Measurements from ENCODE around the gene ARMC7. TPM values are rescaled to one million over a fixed set of nuclear protein-coding genes. Genes with fewer than 3 reads are reported as not detected.
"Not testable (repeated sequence)": the region's sequence is repeated elsewhere in the genome, so short reads cannot be mapped to it uniquely, and the experiment has no call there.

Gene ARMC7
- total and polyA plus RNA-seq, 7 donors: 3.2 to 18.9 (median 7.8) TPM

DNA sequence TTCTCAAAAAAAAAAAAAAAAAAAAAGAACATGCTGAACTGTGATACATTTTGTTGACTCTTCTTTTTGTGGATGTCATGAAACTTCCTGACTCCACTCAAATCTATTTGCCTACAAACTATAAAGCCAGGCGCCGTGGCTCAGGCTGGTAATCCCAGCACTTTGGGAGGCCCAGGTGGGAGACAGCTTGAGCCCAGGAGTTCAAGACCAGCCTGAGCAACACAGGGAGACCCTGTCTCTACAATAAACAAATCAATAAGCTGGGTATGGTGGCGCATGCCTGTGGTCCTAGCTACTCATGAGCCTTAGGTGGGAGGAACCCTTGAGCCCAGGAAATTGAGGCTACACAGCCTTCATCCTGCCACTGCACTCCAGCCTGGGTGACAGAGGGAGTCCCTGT is 23.2 kb downstream of the ARMC7 start:
- no peak for DNase-seq
- Histone ChIP-seq H3K9me3 (no peaks in the 10 kb centered on the region), H3K4me1 (peaks cover 0 to 23% (median 11%) of the 10 kb centered on the region in 4 donors), H3K36me3 (peaks cover 0 to 19% (median 5%) of the 10 kb centered on the region in 4 donors), H3K27me3 (no peaks in the 10 kb centered on the region), H3K27ac (no peak overlapping the region), H3K4me3 (no peak overlapping the region)
- intact Hi-C loops (cut with DNase I): loop anchor here (5.0 kb wide), 1 partner anchor 49 kb away; the partner anchor contains the start of gene SUMO2
- TF ChIP-seq, protein P1, sequence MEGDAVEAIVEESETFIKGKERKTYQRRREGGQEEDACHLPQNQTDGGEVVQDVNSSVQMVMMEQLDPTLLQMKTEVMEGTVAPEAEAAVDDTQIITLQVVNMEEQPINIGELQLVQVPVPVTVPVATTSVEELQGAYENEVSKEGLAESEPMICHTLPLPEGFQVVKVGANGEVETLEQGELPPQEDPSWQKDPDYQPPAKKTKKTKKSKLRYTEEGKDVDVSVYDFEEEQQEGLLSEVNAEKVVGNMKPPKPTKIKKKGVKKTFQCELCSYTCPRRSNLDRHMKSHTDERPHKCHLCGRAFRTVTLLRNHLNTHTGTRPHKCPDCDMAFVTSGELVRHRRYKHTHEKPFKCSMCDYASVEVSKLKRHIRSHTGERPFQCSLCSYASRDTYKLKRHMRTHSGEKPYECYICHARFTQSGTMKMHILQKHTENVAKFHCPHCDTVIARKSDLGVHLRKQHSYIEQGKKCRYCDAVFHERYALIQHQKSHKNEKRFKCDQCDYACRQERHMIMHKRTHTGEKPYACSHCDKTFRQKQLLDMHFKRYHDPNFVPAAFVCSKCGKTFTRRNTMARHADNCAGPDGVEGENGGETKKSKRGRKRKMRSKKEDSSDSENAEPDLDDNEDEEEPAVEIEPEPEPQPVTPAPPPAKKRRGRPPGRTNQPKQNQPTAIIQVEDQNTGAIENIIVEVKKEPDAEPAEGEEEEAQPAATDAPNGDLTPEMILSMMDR (IDR thresholded peaks at IDR 0.05): no peak
- TF ChIP-seq POLR2AphosphoS5 (IDR thresholded peaks at IDR 0.05) (no peak), EP300 (IDR thresholded peaks at IDR 0.05) (no peak), POLR2A (IDR thresholded peaks at IDR 0.05) (no peak)
- 87 to 90% methylated on average over 3 of the region's 3 CpGs for WGBS, 2 donors

DNA sequence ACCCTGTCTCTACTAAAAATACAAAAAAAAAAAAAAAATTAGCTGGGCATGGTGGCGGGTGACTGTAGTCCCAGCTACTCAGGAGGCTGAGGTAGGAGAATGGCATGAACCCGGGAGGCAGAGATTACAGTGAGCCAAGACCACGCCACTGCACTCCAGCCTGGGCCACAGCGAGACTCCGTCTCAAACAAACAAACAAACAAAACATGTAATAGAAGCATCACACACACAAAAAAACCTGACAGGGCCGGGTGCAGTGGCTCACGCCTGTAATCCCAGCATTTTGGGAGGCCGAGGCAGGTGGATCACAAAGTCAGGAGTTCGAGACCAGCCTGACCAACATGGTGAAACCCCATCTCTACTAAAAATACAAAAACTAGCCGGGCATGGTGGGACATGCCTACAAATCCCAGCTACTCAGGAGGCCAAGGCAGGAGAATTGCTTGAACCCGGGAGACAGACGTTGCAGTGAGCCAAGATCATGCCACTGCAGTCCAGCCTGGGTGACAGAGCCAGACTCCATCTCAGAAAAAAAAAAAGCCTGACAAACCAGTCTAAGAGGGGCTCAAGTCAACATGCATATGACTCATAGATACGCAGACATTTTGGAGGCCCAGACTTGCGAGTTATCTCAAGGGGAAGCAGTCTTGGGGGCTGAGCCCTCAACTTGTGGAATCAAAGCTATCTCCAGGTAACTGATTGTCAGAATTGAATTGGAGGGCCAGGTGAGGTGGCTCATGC is 24.0 kb downstream of the ARMC7 start:
- intact Hi-C loops (cut with DNase I): loop anchor here (5.0 kb wide), 1 partner anchor 49 kb away; the partner anchor contains the start of gene SUMO2
- not testable (repeated sequence) for H3K27ac ChIP-seq, DNase-seq, H3K4me3 ChIP-seq, H3K9me3 ChIP-seq, H3K27me3 ChIP-seq
- WGBS, 2 donors: 92 to 94% methylated on average over 14 of the region's 14 CpGs
- Histone ChIP-seq H3K36me3 (peaks cover 0 to 17% (median 5%) of the 10 kb centered on the region in 4 donors), H3K4me1 (peaks cover 0 to 23% (median 11%) of the 10 kb centered on the region in 4 donors)

DNA sequence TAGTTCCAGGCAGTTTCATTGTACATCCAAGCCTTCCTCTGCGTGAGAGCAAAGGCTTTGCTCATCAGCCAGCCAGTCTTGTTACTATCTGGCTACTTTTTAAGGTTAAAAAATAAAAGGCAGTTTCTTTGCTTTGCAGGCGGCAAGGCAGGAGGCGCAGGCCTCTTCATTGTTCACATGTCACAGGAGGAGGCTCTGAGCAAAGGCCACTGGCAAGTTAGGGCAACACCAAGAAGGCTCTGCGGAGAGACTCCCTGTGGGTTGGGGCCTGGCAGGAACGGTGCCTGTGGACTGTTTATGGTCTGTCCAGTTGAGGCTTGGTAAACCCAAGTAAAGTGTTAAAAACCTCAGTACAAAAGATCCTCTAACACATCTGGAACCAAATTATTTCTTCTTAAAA is 25.7 kb downstream of the ARMC7 start:
- H3K27me3 ChIP-seq: no peaks in the 10 kb centered on the region
- H3K9me3 ChIP-seq: no peaks in the 10 kb centered on the region
- no peak overlapping the region for H3K4me3 ChIP-seq
- H3K36me3 ChIP-seq: peaks cover 0 to under 1% (median 0%) of the 10 kb centered on the region in 4 donors
- no peak overlapping the region for H3K27ac ChIP-seq
- DNase-seq: no peak
- H3K4me1 ChIP-seq: peaks cover 0 to 14% (median 5%) of the 10 kb centered on the region in 4 donors
- 89 to 93% methylated on average over 5 of the region's 5 CpGs for WGBS, 2 donors
- no peak for TF ChIP-seq POLR2AphosphoS5 (IDR thresholded peaks at IDR 0.05)
- TF ChIP-seq EP300 (IDR thresholded peaks at IDR 0.05): no peak
- no peak for TF ChIP-seq POLR2A (IDR thresholded peaks at IDR 0.05)
- TF ChIP-seq, protein P1 (IDR thresholded peaks at IDR 0.05): no peak
- intact Hi-C loops (cut with DNase I): no loop called here

DNA sequence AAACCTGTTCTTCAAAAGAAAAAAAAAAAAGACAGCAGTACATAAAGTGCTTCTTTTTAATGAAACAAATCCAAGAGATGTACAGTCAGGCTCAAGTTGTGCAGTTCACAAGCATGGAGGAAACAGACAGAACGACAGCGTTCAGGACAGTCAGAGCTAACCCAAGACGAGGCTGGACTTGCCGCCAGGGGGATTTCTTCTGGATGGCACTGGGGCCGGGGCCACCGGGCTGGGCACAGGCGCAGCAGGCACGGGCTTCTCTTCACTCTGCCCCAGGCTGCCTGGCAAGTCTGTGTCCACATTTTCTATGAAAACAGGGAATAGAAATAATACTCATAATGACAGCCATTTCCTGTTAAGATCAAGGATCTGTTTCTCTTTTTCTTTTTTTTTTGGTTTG is 26.2 kb downstream of the ARMC7 start:
- no peaks in the 10 kb centered on the region for H3K36me3 ChIP-seq
- H3K27me3 ChIP-seq: no peaks in the 10 kb centered on the region
- intact Hi-C loops (cut with DNase I): no loop called here
- WGBS, 2 donors: 93 to 95% methylated on average over 8 of the region's 8 CpGs
- DNase-seq: no peak
- TF ChIP-seq POLR2A (IDR thresholded peaks at IDR 0.05): no peak
- TF ChIP-seq, protein P1 (IDR thresholded peaks at IDR 0.05): no peak
- TF ChIP-seq EP300 (IDR thresholded peaks at IDR 0.05): no peak
- no peak for TF ChIP-seq POLR2AphosphoS5 (IDR thresholded peaks at IDR 0.05)
- no peaks in the 10 kb centered on the region for H3K9me3 ChIP-seq
- no peak overlapping the region for H3K4me3 ChIP-seq
- no peak overlapping the region for H3K27ac ChIP-seq
- H3K4me1 ChIP-seq: peaks cover 0 to 9% (median under 1%) of the 10 kb centered on the region in 4 donors

DNA sequence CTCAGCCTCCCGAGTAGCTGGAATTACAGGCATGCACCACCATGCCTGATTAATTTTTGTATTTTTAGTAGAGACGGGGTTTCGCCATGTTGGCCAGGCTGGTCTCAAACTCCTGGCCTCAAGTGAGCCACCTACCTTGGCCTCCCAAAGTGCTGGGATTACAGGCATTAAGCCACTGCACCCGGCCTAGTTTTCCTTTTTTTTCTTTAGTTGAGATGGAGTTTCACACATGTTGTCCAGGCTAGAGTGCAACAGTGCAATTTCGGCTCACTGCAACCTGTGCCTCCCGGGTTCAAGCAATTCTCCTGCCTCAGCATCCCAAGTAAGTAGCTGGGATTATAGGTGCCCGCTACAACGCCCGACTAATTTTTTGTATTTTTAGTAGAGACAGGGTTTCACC is 28.0 kb downstream of the ARMC7 start:
- H3K27ac ChIP-seq; H3K9me3 ChIP-seq; intact Hi-C loops (cut with DNase I); DNase-seq; H3K27me3 ChIP-seq; H3K4me3 ChIP-seq; H3K4me1 ChIP-seq; H3K36me3 ChIP-seq: not testable (repeated sequence)
- 96% methylated on average over 9 of the region's 9 CpGs for WGBS, 2 donors

DNA sequence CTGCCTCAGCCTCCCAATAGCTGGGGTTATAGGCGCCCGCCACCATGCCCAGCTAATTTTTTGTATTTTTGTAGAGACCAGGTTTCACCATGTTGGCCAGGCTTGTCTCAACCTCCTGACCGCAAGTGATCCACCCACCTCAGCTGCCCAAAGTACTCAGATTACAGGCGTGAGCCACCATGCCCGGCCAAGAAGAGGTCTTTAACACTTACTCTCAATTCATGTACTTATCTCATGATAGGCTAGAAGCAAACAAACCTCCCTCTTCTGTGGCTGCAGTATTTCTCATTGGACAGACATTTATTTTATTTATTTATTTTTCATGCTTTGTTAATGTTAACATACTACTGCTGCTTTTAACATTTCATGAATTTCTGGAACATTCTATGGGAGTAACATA is 28.8 kb downstream of the ARMC7 start:
- Histone ChIP-seq H3K36me3 (no peaks in the 10 kb centered on the region), H3K4me1 (no peaks in the 10 kb centered on the region), H3K27ac (no peak overlapping the region), H3K9me3 (no peaks in the 10 kb centered on the region), H3K27me3 (no peaks in the 10 kb centered on the region), H3K4me3 (no peak overlapping the region)
- no peak for DNase-seq
- intact Hi-C loops (cut with DNase I): no loop called here
- 94 to 96% methylated on average over 5 of the region's 5 CpGs for WGBS, 2 donors
- no peak for TF ChIP-seq POLR2AphosphoS5 (IDR thresholded peaks at IDR 0.05)
- TF ChIP-seq POLR2A (IDR thresholded peaks at IDR 0.05): no peak
- TF ChIP-seq, protein P1 (IDR thresholded peaks at IDR 0.05): no peak
- TF ChIP-seq EP300 (IDR thresholded peaks at IDR 0.05): no peak

Data from sigmoid colon (tissue), 7 donors.